HG03135 (cell line): Measurements from ENCODE around the gene WNK3.

Source experiments
- ATAC-seq: cut with Tn5 transposase; IDR thresholded peaks from one replicate; pipeline ENCODE4 v1.9.1; 2021; ENCODE audit warnings: mild to moderate bottlenecking, moderate library complexity; ENCODE audit not compliant: unreplicated experiment

The WNK3 gene

GRCh38 chrX:54171527-54172250 lies 186.2 kb downstream of the WNK3 start:
- no peak for ATAC-seq

- no peak for ATAC-seq
Measured at GRCh38 chrX:54171091-54171490, 186.8 kb downstream of the WNK3 start.

GRCh38 chrX:54166915-54167314 lies 190.9 kb downstream of the WNK3 start:
- no peak for ATAC-seq

GRCh38 chrX:54157561-54157960 lies 200.3 kb downstream of the WNK3 start:
- ATAC-seq = no peak
